Endothelial cell (in vitro differentiated cells): Measurements from ENCODE around the gene GRIP1. TPM values are rescaled to one million over a fixed set of nuclear protein-coding genes. Genes with fewer than 3 reads are reported as not detected.

ENCODE experiments used
- DNase-seq: peaks from one replicate; pipeline ENCODE4 v3.0.0; 2021; ENCODE audit warnings: low spot score
- H3K27ac Mint-ChIP-seq: one replicate; pipeline ENCODE4 v1.8.0; 2021; ENCODE audit warnings: mixed read lengths, inconsistent platforms; ENCODE audit not compliant: unreplicated experiment
- H3K27me3 Mint-ChIP-seq: one replicate; pipeline ENCODE4 v1.8.0; 2021; ENCODE audit warnings: mild to moderate bottlenecking, moderate library complexity, mixed read lengths, inconsistent platforms; ENCODE audit not compliant: unreplicated experiment
- H3K36me3 Mint-ChIP-seq: one replicate; pipeline ENCODE4 v1.8.0; 2021; ENCODE audit warnings: mild to moderate bottlenecking, low read depth, mixed read lengths, inconsistent platforms; ENCODE audit not compliant: unreplicated experiment
- H3K4me1 Mint-ChIP-seq: one replicate; pipeline ENCODE4 v1.8.0; 2021; ENCODE audit warnings: mild to moderate bottlenecking, mixed read lengths, inconsistent platforms; ENCODE audit not compliant: unreplicated experiment
- H3K4me3 Mint-ChIP-seq: one replicate; pipeline ENCODE4 v1.8.0; 2021; ENCODE audit warnings: mild to moderate bottlenecking, mixed read lengths, inconsistent platforms; ENCODE audit not compliant: unreplicated experiment
- H3K9me3 Mint-ChIP-seq: one replicate; pipeline ENCODE4 v1.8.0; 2021; ENCODE audit warnings: mixed read lengths, inconsistent platforms; ENCODE audit not compliant: unreplicated experiment
- CTCF ChIP-seq: fragments of 200-600 bp; sonication (generic); IDR thresholded peaks from one replicate; pipeline ENCODE4 v1.5.0; 2021; ENCODE audit warnings: antibody characterized with exemption; ENCODE audit not compliant: unreplicated experiment
- total RNA-seq: library from RNA; stranded (reverse); fragmentation: NEBNext Ultra II Directional; extraction: Animal tissue kit (Norgen Biotek cat#: 25700); gene quantifications from one replicate; pipeline ENCODE4 v1.2.1, GENCODE V29; 2021; ENCODE audit not compliant: unreplicated experiment

GRIP1 gene
- total RNA-seq, 1 donor from 2014 or later: 36.2 TPM

GRCh38 chr12:66302827-66303169 is 376.1 kb downstream of the GRIP1 start:
- H3K27ac Mint-ChIP-seq: peak overlapping the region; percentile 10

DNA sequence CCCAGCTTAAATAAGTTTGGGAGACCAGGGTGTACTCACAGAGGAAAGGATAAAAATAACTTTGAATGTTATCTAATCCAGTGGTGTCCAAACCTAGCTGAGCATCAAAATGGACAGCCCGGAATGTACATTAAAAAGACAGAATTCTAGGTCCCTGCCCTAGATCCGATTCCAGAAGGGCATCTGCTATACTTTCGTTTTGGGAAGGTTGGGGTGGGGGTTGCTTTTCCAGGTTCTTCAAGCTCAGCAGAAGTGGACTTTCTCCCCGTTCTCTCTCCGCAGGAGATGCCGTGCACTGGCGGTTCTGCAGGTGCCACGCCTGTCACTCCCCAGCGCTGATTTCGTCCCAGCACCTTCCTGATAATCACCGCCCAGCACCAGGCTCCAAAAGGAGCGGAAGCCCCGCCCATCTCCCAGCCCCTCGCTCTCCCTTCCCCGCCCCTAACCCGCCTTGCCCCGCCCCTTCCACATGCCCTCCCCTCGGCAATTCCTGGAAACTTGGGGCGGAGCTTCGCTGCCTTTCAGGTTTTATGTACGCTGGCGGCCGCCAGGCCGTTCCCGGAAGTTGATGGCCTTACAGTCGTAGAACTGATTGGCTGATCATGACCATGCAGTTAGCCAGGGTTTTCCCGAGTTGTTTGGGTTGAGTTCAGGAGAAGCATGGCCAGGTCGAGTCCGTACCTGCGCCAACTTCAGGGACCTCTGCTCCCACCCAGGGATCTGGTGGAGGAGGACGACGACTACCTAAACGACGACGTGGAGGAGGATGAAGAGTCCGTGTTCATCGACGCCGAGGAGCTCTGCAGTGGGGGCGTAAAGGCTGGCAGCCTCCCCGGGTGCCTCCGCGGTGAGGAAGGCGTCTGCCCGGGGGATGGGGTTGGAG is 376.7 kb downstream of the GRIP1 start, which contains the start of gene HELB:
Gene HELB, plus strand, starts transcription at position 550 of the 883 bp plus-strand sequence. Its CDS starts 111 bp downstream, at position 661.
- peak within 1 kb of the TSS; percentile 86 for H3K27ac Mint-ChIP-seq
- no peak for TF ChIP-seq CTCF
- peaks cover 28% of the 10 kb centered on the region for H3K4me1 Mint-ChIP-seq
- DNase-seq: peak; percentile 97
- H3K4me3 Mint-ChIP-seq: peak within 1 kb of the TSS; percentile 95
- H3K27me3 Mint-ChIP-seq: no peaks in the 10 kb centered on the region
- no peaks in the 10 kb centered on the region for H3K9me3 Mint-ChIP-seq
- H3K36me3 Mint-ChIP-seq: no peaks in the 10 kb centered on the region

More at GRCh38 chr12:66302827-66303169, 376.1 kb downstream of the GRIP1 start:
- peak overlapping the region; percentile 95 for H3K4me3 Mint-ChIP-seq
- DNase-seq: no peak
- H3K4me1 Mint-ChIP-seq: peaks cover 28% of the 10 kb centered on the region
- TF ChIP-seq CTCF: no peak
- no peaks in the 10 kb centered on the region for H3K9me3 Mint-ChIP-seq
- no peaks in the 10 kb centered on the region for H3K36me3 Mint-ChIP-seq
- H3K27me3 Mint-ChIP-seq: no peaks in the 10 kb centered on the region

- no peak for DNase-seq
- Mint-ChIP-seq H3K9me3 (no peaks in the 10 kb centered on the region), H3K27me3 (no peaks in the 10 kb centered on the region), H3K4me3 (no peak overlapping the region), H3K36me3 (no peaks in the 10 kb centered on the region), H3K4me1 (peaks cover 4% of the 10 kb centered on the region), H3K27ac (no peak overlapping the region)
- no peak for TF ChIP-seq CTCF
Measured at GRCh38 chr12:66297923-66298322, 381.0 kb downstream of the GRIP1 start.
